Neuron (in vitro differentiated cells): Measurements from ENCODE around the gene EDAR.

Source experiments
- H2AFZ ChIP-seq: one replicate; pipeline ENCODE4 v1.6.1; 2013; ENCODE audit warnings: low read depth, mild to moderate bottlenecking, inconsistent platforms, low read length, moderate library complexity
- H3K27me3 ChIP-seq: one replicate; pipeline ENCODE4 v1.6.1; 2013; ENCODE audit warnings: low read length; ENCODE audit not compliant: insufficient read depth
- H3K36me3 ChIP-seq: one replicate; pipeline ENCODE4 v1.6.1; 2013; ENCODE audit warnings: low read length; ENCODE audit not compliant: insufficient read depth
- H3K4me1 ChIP-seq: one replicate; pipeline ENCODE4 v1.6.1; 2013; ENCODE audit warnings: low read length; ENCODE audit not compliant: insufficient read depth
- H3K4me3 ChIP-seq: 2 replicates; pipeline ENCODE4 v1.5.1; 2013; ENCODE audit warnings: mild to moderate bottlenecking, low read length, moderate library complexity
- H3K9me3 ChIP-seq: one replicate; pipeline ENCODE4 v1.6.1; 2013; ENCODE audit warnings: low read length

Gene EDAR

DNA sequence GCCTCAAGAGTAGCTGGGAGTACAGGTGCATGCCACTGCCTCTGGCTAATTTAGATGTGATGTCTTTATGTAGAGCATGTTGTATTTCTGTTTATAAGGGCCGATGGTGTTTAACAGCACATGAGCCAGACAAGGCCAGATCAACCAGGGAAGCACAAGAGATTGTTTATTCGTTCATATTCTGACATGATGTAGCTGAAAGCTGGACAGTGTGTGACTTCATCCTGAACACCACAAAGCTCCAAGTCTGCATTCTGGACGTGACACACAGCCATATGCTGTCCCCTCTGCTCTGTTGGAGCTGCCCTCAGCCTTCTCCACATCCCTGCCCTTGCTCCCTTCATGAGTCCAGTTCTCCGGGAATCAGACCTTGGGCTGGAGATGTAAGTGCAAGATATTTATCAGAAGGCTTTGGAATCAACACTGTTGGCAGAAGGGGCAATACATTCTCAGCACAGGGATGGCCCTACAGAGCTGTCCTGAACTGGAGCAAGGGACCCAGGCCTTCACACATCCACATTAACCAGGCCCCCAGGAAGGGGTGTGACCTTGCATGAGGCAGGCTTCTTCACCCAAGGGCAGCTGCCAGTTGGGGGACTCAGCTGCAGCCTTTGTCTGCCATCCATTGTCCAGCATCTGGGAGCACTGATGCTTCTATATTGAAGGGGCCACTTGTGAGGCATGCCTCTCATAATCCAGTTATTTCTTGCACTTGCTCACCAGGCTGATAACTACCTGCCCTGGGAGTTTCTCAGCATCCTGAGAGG lies 38.5 kb downstream of the EDAR start:
- H3K9me3 ChIP-seq = peaks cover 3% of the 10 kb centered on the region
- no peak overlapping the region for H3K4me3 ChIP-seq
- H2AFZ ChIP-seq = no peak overlapping the region
- no peaks in the 10 kb centered on the region for H3K27me3 ChIP-seq
- no peaks in the 10 kb centered on the region for H3K4me1 ChIP-seq
- H3K36me3 ChIP-seq = no peaks in the 10 kb centered on the region

DNA sequence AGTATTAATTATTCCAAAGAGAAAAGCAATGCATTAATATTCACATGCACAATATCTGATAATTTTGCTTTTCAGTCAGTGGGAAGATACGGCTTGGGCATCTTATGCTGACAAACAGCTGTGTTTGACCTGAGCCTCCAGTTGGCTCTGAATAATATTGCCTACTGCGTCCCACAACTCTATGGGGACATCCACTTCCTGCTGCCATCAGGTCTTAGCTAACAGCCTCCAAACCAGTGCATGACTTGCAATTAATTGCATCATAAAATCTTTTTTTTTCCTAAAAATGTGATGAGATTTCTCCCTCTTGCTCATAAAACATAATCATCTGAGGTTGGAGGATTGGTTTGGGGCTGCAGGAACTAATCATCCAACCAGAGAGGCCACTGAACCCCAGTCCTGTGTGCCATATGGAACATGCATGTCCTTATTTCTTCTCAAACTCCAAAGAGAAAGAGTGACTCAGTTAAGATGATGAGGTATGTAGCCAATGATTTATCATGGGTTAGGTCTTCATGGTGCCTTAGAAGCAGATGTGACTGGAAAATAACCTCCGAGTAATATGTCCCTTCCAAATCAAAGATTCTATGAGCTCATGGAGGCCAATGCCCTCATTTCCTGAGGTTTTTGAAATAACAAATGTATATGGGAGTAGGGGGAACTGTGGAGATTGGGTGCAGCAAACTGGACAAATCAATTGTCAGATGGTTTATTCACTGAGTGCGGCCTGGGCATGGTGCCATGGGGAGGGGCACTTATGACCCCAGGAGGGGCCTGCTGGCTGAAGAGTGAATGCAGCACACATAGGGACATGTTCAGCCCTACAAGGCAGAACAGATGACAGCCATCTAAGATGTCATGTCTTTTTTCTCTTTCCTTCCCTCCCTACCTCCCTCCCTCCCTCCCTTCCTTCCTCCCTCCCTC lies 39.4 kb downstream of the EDAR start:
- Histone ChIP-seq H3K4me1 (no peaks in the 10 kb centered on the region), H3K9me3 (peaks cover 3% of the 10 kb centered on the region), H2AFZ (no peak overlapping the region), H3K4me3 (no peak overlapping the region), H3K27me3 (no peaks in the 10 kb centered on the region), H3K36me3 (no peaks in the 10 kb centered on the region)

DNA sequence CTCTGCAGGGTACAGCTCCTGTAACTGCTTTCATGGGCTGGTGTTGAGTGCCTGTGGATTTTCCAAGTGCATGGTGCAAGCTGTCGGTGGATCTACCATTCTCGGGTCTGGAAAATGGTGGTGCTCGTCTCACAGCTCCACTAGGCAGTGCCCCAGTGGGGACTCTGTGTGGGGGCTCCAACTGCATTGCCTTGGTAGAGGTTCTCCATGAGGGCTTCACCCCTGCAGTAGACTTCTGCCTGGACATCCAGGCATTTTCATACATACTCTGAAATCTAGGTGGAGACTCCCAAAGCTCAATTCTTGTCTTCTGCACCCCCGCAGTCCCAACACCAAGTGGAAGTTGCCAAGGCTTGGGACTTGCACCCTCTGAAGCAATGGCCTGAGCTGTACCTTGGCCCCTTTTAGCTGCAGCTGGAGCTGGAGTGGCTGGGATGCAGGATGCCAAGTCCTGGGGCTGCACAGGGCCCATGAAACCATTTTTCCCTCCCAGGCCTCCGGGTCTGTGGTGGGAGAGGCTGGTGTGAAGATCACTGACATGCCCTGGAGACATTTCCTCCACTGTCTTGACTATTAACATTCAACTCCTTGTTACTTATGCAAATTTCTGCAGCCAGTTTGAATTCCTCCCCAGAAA lies 41.6 kb downstream of the EDAR start:
- no peaks in the 10 kb centered on the region for H3K4me1 ChIP-seq
- peaks cover 3% of the 10 kb centered on the region for H3K9me3 ChIP-seq
- no peaks in the 10 kb centered on the region for H3K27me3 ChIP-seq
- no peaks in the 10 kb centered on the region for H3K36me3 ChIP-seq
- no peak overlapping the region for H2AFZ ChIP-seq
- no peak overlapping the region for H3K4me3 ChIP-seq

DNA sequence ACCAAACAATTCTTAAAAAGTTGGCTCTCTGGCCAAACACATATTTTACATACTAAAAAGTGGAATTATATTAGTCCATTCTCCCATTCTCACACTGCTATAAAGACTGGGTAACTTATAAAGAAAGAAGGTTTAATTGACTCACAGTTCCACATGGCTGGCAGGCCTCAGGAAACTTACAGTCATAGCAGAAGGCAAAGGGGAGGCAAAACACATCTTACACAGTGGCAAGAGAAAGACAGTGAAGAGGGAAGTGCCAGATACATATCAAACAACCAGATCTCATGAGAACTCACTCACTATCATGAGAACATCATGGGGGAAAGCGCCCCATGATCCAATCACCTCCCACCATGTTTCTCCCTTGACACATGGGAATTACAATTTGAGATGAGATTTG lies 42.6 kb downstream of the EDAR start:
- H3K4me1 ChIP-seq = no peaks in the 10 kb centered on the region
- H3K9me3 ChIP-seq = peaks cover 3% of the 10 kb centered on the region
- no peak overlapping the region for H2AFZ ChIP-seq
- no peaks in the 10 kb centered on the region for H3K36me3 ChIP-seq
- H3K27me3 ChIP-seq = no peaks in the 10 kb centered on the region
- H3K4me3 ChIP-seq = no peak overlapping the region

DNA sequence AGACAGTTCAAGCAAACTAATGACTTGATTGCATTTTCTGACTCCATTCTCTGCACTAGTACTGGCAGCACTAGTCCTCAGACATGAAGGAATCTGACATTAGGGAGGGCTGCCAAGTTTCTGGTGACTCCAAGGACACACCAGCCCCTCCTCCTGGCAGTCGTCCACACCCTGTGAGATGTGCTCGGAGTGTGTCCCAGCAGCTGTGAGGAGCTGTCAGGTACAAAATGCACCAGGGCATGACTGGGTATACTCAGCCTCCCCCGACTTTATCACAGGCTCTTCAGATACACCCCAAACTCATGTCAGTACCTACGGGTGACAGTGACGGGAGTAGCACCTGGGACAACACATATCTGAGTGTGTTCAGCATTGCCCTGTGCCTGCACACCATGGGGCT lies 43.1 kb downstream of the EDAR start:
- Histone ChIP-seq H3K4me1 (no peaks in the 10 kb centered on the region), H3K4me3 (no peak overlapping the region), H2AFZ (no peak overlapping the region), H3K27me3 (no peaks in the 10 kb centered on the region), H3K9me3 (peaks cover 3% of the 10 kb centered on the region), H3K36me3 (no peaks in the 10 kb centered on the region)

DNA sequence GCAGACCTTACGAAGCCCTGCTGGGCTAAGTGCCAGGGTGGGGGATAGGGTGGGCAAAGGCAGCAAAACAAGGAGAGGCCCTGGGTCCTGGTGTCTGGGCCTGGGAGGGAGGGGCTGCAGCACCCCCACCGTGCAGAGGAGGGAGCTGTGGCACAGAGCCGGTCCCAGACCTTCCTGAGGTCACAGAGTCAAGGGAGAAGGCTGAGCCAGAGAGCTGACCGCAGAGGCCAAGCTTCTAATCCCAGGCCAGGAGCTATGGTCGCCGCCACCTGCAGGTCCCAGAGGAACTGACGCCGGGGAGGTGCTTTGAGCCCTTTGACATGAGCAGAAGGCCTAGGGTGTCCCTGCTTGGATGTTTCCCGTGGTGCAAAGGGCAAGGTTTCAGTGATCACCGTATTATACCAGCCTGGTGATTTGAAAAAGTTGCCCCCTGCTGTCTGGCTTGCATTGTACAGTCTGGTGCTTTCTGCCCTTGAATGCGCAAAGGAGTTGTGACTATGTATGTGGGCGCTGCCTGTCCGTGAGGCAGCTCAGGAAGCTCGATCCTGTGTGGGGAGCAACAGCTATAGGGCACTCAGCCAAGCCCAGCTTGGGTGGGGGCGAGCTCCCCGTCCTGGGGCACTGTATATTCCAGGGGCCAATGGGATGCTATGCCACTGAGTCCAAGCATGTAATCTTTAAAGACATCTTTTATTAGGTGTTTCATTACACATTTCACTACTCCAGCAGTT lies 44.3 kb downstream of the EDAR start:
- Histone ChIP-seq H3K9me3 (peaks cover 3% of the 10 kb centered on the region), H2AFZ (no peak overlapping the region), H3K36me3 (no peaks in the 10 kb centered on the region), H3K4me1 (no peaks in the 10 kb centered on the region), H3K27me3 (no peaks in the 10 kb centered on the region), H3K4me3 (no peak overlapping the region)

DNA sequence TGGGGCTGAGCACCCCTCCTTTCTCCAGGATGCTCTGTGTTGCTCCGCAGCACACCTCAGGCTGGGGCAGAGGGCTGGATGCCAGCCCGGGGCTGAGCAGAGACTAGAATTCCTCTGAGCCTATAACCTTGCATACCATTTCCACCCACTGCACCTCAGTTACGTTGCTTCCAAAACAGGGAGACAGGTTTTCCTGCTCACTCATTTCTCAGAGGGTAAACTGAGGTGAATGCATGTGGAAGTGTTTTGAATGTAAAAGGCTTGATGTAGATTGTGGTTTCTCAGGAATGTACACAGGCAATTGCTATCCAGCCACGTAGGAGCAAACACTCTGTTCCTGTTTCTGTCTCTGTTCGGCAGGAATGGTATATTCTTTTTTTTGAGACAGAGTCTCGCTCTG lies 45.3 kb downstream of the EDAR start:
- H3K4me3 ChIP-seq = no peak overlapping the region
- no peaks in the 10 kb centered on the region for H3K27me3 ChIP-seq
- no peaks in the 10 kb centered on the region for H3K36me3 ChIP-seq
- no peaks in the 10 kb centered on the region for H3K4me1 ChIP-seq
- peaks cover 3% of the 10 kb centered on the region for H3K9me3 ChIP-seq
- no peak overlapping the region for H2AFZ ChIP-seq

DNA sequence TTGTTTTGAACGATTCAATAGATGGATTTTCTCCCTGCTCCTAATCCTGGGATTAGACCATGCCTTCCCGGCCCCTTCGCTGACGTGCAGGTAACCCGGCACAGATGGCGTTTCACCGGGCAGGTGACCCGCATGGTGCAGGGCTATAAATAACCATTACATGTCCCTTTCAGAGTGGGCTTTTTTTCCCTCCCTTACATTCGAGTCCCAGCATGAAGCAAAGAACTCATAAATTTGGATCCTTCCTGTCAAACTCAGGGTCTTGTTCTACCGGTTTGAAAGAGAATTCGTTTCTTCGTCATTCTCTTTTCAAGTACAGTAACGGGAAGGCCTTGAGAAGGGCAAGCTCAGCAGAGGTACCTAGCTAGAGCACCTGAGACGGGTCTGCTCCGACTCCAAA lies 46.1 kb downstream of the EDAR start:
- Histone ChIP-seq H2AFZ (no peak overlapping the region), H3K27me3 (no peaks in the 10 kb centered on the region), H3K9me3 (peaks cover 3% of the 10 kb centered on the region), H3K4me1 (no peaks in the 10 kb centered on the region), H3K36me3 (no peaks in the 10 kb centered on the region), H3K4me3 (no peak overlapping the region)

DNA sequence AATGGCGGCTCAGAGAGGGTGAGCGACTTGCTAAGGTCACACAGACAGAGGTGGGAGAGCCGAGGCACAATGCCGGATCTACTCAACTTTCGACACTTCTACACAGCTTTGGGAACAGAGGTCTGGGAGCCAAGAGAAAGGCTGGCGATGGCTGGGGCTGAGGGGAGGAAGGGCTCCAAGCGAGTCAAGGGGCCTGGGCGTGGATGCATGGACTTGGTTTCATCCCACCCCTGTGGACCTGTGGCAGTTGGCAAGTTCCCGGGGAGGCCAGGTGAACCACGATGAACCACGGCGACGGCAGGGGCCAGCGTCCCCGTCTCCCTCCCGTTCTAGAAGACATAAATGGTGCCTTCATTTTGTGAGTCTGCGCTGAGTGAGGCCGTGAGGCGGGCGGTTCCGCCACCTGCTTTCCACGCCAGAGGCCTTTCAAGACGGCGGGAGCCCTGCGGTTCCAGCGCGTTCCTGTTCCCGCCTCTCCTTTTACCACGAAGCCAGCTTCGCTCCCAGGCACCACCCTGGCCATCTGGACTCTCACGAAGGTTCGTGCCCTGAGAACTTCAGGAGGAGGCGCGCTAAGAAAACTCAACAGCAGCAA lies 46.7 kb downstream of the EDAR start:
- H3K4me1 ChIP-seq = no peaks in the 10 kb centered on the region
- H3K4me3 ChIP-seq = no peak overlapping the region
- H3K36me3 ChIP-seq = no peaks in the 10 kb centered on the region
- no peak overlapping the region for H2AFZ ChIP-seq
- H3K27me3 ChIP-seq = no peaks in the 10 kb centered on the region
- peaks cover 3% of the 10 kb centered on the region for H3K9me3 ChIP-seq

DNA sequence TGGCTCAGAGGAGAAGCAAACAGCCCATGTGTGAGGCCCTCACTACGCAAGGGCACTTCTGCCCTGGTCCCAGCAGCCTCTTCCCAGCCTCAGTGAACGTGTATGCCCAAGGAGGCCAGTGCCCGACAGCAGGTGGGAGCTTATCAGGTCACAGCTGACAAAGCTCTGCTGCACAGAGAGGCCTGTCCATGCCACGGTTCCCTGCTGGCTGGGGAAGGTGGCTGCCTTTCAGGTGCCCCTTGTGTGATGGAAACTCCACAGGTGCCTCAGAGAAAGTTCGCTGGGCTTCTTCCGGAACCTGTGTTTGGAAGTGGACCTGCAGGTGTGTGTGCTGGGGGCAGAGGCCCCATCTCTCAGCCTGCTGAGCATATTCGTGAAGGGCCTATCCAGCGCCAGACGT lies 47.3 kb downstream of the EDAR start:
- Histone ChIP-seq H3K4me3 (no peak overlapping the region), H2AFZ (no peak overlapping the region), H3K36me3 (no peaks in the 10 kb centered on the region), H3K9me3 (no peaks in the 10 kb centered on the region), H3K4me1 (peaks cover under 1% of the 10 kb centered on the region), H3K27me3 (no peaks in the 10 kb centered on the region)

DNA sequence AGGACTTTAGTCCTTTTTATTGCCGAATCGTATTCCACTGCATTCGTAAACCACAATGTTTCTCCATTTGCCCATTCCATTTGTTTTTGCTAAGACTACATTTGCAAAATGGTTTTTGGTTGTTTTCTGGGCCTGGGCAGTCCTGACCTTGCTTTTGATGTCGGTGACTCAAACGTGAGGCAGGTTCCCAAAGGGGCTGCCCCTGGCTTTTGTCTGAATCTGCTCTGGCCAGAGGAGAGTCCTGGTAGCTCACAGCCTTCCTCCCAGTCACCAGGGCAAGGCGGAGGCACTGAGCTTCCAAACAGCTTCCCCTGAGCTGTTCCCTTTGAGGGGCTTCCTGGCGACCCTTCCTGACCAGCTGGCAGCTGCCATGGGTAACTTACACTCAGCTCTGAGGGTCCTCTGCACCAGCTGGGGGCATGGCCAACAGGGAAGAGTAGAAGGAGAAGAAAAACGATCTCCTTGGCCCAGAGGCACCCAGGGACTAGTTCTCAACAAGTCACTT lies 47.8 kb downstream of the EDAR start:
- H3K4me1 ChIP-seq = peaks cover 5% of the 10 kb centered on the region
- H3K9me3 ChIP-seq = no peaks in the 10 kb centered on the region
- H3K4me3 ChIP-seq = no peak overlapping the region
- no peaks in the 10 kb centered on the region for H3K36me3 ChIP-seq
- no peaks in the 10 kb centered on the region for H3K27me3 ChIP-seq
- no peak overlapping the region for H2AFZ ChIP-seq

DNA sequence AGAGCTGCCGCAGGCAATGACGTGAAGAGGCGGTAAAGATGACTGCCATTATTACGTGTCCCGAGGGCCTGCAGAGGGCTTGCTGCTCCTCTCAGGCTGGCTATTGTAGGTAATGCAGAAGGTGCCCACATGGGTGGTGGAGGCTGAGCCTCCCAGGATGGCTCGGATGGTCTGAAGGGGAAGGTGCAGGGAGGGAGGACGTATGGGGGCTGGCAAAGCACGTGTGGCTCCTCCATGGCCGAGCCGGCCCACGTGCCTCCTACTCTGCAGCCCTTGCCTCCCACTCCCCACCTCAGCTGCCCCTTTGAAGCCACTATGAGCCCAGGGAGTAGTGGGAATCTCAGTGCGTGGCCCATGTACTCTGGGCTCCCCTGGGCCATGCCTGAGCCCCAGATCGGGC lies 48.9 kb downstream of the EDAR start:
- no peak overlapping the region for H3K4me3 ChIP-seq
- no peaks in the 10 kb centered on the region for H3K27me3 ChIP-seq
- peaks cover 16% of the 10 kb centered on the region for H3K4me1 ChIP-seq
- H2AFZ ChIP-seq = no peak overlapping the region
- no peaks in the 10 kb centered on the region for H3K9me3 ChIP-seq
- H3K36me3 ChIP-seq = no peaks in the 10 kb centered on the region
